HepG2 (cell line): Measurements from ENCODE around the gene VAMP2. TPM values are rescaled to one million over a fixed set of nuclear protein-coding genes. Genes with fewer than 3 reads are reported as not detected.

Experiments used
- CCAR2 ChIP-seq: fragments of 200-400 bp; formaldehyde crosslinking; optimal IDR thresholded peaks from 2 replicates; pipeline ENCODE3; 2018; ENCODE audit warnings: low read depth, mild to moderate bottlenecking, low read length, moderate library complexity
- FOXO1 ChIP-seq: sonication (generic); formaldehyde crosslinking; IDR thresholded peaks from 2 replicates; pipeline ENCODE4 v1.4.0; 2020; ENCODE audit warnings: missing genetic modification reagents
- HDAC1 ChIP-seq: sonication (generic); formaldehyde crosslinking; IDR thresholded peaks from 2 replicates; pipeline ENCODE4 v1.5.1; 2020; ENCODE audit warnings: mild to moderate bottlenecking, missing genetic modification reagents
- HDAC6 ChIP-seq: fragments of 200-600 bp; sonication (generic); IDR thresholded peaks from 2 replicates; pipeline ENCODE4 v1.7.0; 2017; ENCODE audit warnings: mild to moderate bottlenecking, antibody characterized with exemption, low read length, low read depth
- HNF4G ChIP-seq, 2 experiments: sonication (generic) in 1 of 2; formaldehyde crosslinking in 1 of 2; IDR thresholded peaks; 2 replicates each; pipeline versions ENCODE4 v1.4.0 to v1.6.1; 2011 to 2020; ENCODE audit warnings: borderline replicate concordance in 2 of 2, low read depth in 2 of 2, mild to moderate bottlenecking in 2 of 2, low read length in 1 of 2, missing genetic modification reagents in 1 of 2, moderate library complexity in 1 of 2
- MIXL1 ChIP-seq: IDR thresholded peaks from 2 replicates; pipeline ENCODE4 v1.6.1; 2016
- ZNF766 ChIP-seq: sonication (generic); formaldehyde crosslinking; IDR thresholded peaks from 2 replicates; pipeline ENCODE4 v1.5.0; 2020; ENCODE audit warnings: missing genetic modification reagents, borderline replicate concordance
- ZNF768 ChIP-seq: sonication (generic); formaldehyde crosslinking; IDR thresholded peaks from 2 replicates; pipeline ENCODE4 v1.4.0; 2020; ENCODE audit warnings: missing genetic modification reagents
- polyA plus RNA-seq, 8 experiments: library from polyadenylated mRNA; depleted of rRNA in 3 of 8; stranded (reverse) in 7 of 8; unstranded in 1 of 8; fragments of >200 nt; fragmentation: Illumina TruSeq in 4 of 8; extraction: Trizol in 4 of 8; gene quantifications; 2 replicates each; pipeline versions ENCODE4 v1.2.1 to v1.2.3, GENCODE V29; 2011 to 2016; ENCODE audit warnings: low read depth in 4 of 8, missing spikeins in 1 of 8, mixed read lengths in 1 of 8; ENCODE audit not compliant: insufficient read depth in 1 of 8
- total RNA-seq, 5 experiments: library from RNA; depleted of rRNA; stranded (reverse); fragments of >200 nt; fragmentation: Illumina TruSeq; extraction: Trizol; gene quantifications; 2 replicates each; pipeline ENCODE4 v1.2.3, GENCODE V29; 2016; ENCODE audit warnings: low read depth in 1 of 5
- TF ChIP-seq, protein P1 (sequence below): sonication (generic); formaldehyde crosslinking; IDR thresholded peaks from 2 replicates; pipeline ENCODE4 v1.4.0; 2020; ENCODE audit warnings: missing genetic modification reagents
- TF ChIP-seq, protein P2 (sequence below): sonication (generic); formaldehyde crosslinking; IDR thresholded peaks from 2 replicates; pipeline ENCODE4 v1.4.0; 2020; ENCODE audit warnings: mild to moderate bottlenecking, missing genetic modification reagents
- TF ChIP-seq, protein P3 (sequence below): IDR thresholded peaks from 2 replicates; pipeline ENCODE4 v1.6.1; 2018; ENCODE audit warnings: missing genetic modification reagents, mild to moderate bottlenecking, missing compliant biosample characterization
- TF ChIP-seq, protein P4 (sequence below): fragments of 450-650 bp; IDR thresholded peaks from 2 replicates; pipeline ENCODE4 v1.6.1; 2016
- TF ChIP-seq, protein P5 (sequence below): sonication (generic); formaldehyde crosslinking; IDR thresholded peaks from 2 replicates; pipeline ENCODE4 v1.9.0; 2022; ENCODE audit warnings: low read depth, missing genetic modification reagents

VAMP2 gene
- total and polyA plus RNA-seq, 2 of the 13 experiments (the other 11 are each of a cell fraction or from before 2014, with no cell fraction given) = 3.9 to 17.2 TPM

DNA sequence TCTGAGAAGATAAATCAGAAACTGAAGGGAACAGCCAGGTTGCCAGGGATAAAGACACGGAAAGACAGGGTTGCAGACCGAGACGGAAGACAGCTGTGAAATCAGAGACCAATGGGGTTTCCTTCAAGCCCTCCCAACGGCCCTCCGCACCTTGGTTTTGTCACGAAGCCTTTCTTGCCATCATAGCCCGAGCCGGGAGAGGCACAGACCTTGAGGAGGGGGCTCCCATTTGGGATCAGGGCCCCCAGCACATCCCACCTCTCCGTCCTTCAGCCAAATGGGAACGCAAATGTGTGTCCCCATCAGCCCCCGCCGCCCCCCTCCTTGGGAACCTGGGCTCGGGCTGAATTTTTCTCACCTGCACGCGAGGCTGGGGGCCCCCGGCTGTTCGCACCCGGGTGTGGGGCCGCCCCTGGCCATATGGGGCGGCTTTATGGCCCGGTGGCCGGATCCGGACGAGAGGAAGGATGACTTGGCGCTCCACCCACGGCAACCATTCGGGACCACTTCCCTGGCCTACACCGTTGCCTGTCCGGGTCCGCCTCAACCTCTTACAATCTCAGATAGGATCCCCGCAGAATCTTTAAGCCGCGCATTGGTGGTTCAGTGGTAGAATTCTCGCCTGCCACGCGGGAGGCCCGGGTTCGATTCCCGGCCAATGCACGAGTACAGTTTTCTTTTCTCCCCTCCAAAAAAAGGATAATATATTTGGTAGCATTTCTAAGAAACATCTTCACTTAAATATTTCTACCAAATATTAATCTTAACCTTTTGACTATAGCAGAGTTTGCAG, 37.4 kb downstream of the VAMP2 start (continued):
- TF ChIP-seq, protein P1, sequence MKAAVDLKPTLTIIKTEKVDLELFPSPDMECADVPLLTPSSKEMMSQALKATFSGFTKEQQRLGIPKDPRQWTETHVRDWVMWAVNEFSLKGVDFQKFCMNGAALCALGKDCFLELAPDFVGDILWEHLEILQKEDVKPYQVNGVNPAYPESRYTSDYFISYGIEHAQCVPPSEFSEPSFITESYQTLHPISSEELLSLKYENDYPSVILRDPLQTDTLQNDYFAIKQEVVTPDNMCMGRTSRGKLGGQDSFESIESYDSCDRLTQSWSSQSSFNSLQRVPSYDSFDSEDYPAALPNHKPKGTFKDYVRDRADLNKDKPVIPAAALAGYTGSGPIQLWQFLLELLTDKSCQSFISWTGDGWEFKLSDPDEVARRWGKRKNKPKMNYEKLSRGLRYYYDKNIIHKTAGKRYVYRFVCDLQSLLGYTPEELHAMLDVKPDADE = no peak
- TF ChIP-seq, protein P2, sequence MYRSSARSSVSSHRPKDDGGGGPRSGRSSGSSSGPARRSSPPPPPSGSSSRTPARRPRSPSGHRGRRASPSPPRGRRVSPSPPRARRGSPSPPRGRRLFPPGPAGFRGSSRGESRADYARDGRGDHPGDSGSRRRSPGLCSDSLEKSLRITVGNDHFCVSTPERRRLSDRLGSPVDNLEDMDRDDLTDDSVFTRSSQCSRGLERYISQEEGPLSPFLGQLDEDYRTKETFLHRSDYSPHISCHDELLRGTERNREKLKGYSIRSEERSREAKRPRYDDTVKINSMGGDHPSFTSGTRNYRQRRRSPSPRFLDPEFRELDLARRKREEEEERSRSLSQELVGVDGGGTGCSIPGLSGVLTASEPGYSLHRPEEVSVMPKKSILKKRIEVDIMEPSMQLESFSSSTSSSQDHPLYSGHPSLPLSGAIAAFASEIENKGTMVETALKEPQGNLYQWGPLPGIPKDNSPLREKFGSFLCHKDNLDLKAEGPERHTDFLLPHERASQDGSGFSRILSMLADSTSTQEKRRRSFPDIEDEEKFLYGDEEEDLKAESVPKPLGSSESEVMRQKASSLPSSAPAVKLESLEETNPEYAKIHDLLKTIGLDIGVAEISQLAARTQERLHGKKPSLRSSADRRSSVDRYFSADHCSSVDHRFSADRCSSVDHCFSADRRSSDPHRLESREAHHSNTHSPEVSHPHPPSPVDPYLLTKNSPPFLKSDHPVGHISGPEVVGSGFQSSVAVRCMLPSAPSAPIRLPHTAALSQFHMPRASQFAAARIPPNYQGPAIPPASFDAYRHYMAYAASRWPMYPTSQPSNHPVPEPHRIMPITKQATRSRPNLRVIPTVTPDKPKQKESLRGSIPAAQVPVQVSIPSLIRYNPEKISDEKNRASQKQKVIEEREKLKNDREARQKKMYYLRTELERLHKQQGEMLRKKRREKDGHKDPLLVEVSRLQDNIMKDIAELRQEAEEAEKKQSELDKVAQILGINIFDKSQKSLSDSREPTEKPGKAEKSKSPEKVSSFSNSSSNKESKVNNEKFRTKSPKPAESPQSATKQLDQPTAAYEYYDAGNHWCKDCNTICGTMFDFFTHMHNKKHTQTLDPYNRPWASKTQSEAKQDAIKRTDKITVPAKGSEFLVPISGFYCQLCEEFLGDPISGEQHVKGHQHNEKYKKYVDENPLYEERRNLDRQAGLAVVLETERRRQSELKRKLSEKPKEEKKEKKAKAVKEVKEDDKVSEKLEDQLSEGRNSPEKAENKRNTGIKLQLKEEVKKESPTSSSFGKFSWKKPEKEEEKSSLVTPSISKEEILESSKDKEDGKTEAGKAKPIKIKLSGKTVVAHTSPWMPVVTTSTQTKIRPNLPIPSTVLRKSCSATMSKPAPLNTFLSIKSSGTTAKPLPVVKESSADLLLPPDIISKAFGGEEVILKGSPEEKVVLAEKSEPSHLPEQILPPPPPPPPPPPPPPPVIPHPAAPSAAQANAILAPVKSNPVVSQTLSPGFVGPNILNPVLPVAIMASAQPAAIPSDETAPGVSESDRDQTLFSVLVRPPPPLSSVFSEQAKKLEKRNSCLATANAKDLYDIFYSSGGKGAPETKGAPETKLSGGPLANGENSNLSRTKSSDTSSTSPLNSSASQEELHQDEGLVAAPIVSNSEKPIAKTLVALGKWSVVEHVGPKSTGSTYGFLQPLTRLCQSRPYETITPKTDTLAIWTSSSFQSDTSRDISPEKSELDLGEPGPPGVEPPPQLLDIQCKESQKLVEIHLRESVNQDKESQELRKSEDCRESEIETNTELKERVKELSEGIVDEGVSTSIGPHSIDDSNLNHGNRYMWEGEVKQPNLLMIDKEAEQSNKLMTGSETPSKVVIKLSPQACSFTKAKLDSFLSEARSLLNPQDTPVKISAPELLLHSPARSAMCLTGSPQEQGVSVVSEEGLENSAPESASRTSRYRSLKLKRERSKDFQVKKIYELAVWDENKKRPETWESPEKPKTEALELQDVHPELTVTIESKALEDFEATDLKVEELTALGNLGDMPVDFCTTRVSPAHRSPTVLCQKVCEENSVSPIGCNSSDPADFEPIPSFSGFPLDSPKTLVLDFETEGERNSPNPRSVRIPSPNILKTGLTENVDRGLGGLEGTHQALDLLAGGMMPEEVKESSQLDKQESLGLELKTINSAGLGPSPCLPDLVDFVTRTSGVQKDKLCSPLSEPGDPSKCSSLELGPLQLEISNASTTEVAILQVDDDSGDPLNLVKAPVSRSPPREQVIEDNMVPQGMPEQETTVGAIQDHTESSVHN (CRISPR knock-in tag) = no peak
- TF ChIP-seq, protein P3, sequence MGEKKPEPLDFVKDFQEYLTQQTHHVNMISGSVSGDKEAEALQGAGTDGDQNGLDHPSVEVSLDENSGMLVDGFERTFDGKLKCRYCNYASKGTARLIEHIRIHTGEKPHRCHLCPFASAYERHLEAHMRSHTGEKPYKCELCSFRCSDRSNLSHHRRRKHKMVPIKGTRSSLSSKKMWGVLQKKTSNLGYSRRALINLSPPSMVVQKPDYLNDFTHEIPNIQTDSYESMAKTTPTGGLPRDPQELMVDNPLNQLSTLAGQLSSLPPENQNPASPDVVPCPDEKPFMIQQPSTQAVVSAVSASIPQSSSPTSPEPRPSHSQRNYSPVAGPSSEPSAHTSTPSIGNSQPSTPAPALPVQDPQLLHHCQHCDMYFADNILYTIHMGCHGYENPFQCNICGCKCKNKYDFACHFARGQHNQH (CRISPR knock-in tag) = peak; percentile 65; the same call in 1 of the 2 replicates
- TF ChIP-seq HNF4G (IDR thresholded peaks at IDR 0.05; ENCODE audit: borderline replicate concordance, low read depth, low read length) = no peak
- no peak for TF ChIP-seq HNF4G (CRISPR knock-in tag; IDR thresholded peaks at IDR 0.05; ENCODE audit: borderline replicate concordance, low read depth)
- TF ChIP-seq ZNF768 (CRISPR knock-in tag) = no peak
- no peak for TF ChIP-seq CCAR2
- TF ChIP-seq FOXO1 (CRISPR knock-in tag) = no peak
- TF ChIP-seq HDAC6 = no peak
- peak; percentile 8; the same call in 1 of the 2 replicates for TF ChIP-seq HDAC1 (CRISPR knock-in tag)
- 0 out of 2 replicates have a peak, but pooled peaks have one; percentile 36 for TF ChIP-seq MIXL1 (CRISPR knock-in tag)
- TF ChIP-seq, protein P4, sequence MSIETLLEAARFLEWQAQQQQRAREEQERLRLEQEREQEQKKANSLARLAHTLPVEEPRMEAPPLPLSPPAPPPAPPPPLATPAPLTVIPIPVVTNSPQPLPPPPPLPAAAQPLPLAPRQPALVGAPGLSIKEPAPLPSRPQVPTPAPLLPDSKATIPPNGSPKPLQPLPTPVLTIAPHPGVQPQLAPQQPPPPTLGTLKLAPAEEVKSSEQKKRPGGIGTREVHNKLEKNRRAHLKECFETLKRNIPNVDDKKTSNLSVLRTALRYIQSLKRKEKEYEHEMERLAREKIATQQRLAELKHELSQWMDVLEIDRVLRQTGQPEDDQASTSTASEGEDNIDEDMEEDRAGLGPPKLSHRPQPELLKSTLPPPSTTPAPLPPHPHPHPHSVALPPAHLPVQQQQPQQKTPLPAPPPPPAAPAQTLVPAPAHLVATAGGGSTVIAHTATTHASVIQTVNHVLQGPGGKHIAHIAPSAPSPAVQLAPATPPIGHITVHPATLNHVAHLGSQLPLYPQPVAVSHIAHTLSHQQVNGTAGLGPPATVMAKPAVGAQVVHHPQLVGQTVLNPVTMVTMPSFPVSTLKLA = no peak
- TF ChIP-seq, protein P5, sequence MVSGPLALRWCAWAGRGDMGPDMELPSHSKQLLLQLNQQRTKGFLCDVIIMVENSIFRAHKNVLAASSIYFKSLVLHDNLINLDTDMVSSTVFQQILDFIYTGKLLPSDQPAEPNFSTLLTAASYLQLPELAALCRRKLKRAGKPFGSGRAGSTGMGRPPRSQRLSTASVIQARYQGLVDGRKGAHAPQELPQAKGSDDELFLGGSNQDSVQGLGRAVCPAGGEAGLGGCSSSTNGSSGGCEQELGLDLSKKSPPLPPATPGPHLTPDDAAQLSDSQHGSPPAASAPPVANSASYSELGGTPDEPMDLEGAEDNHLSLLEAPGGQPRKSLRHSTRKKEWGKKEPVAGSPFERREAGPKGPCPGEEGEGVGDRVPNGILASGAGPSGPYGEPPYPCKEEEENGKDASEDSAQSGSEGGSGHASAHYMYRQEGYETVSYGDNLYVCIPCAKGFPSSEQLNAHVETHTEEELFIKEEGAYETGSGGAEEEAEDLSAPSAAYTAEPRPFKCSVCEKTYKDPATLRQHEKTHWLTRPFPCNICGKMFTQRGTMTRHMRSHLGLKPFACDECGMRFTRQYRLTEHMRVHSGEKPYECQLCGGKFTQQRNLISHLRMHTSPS (CRISPR knock-in tag) = no peak
- TF ChIP-seq ZNF766 = no peak
